Heart right ventricle (tissue), 16 donors: ENCODE data around the gene SLC30A7. TPM values are rescaled to one million over a fixed set of nuclear protein-coding genes. Genes with fewer than 3 reads are reported as not detected.
"Not testable (repeated sequence)": the region's sequence is repeated elsewhere in the genome, so short reads cannot be mapped to it uniquely, and the experiment has no call there.

Experiments used
- ATAC-seq, 8 donors: fragments of 200-7000 bp; cut with Tn5 transposase; one replicate each; pipeline ENCODE4 v1.9.1; 2020; ENCODE audit warnings: mild to moderate bottlenecking in 8 of 8, moderate library complexity in 8 of 8, moderate number of reproducible peaks in 1 of 8
- DNase-seq, 2 donors: peaks; one replicate each; pipeline ENCODE4 v3.0.0-alpha.2; 2020
- H3K27ac ChIP-seq, 10 donors: fragments of 200-600 bp; sonication (generic) in 2 of 10; one replicate each; pipeline versions ENCODE4 v1.5.0 to v1.8.0; 2020 to 2022; ENCODE audit warnings: mild to moderate bottlenecking in 3 of 10
- H3K27me3 ChIP-seq, 7 donors: fragments of 200-600 bp; one replicate each; pipeline ENCODE4 v1.8.0; 2021 to 2022; ENCODE audit warnings: mild to moderate bottlenecking in 2 of 7
- H3K36me3 ChIP-seq, 9 donors: fragments of 200-600 bp; sonication (generic) in 1 of 9; one replicate each; pipeline versions ENCODE4 v1.5.0 to v1.8.0; 2020 to 2022; ENCODE audit warnings: mild to moderate bottlenecking in 2 of 9
- H3K4me1 ChIP-seq, 9 donors: fragments of 200-600 bp; sonication (generic) in 1 of 9; one replicate each; pipeline versions ENCODE4 v1.5.0 to v1.8.0; 2020 to 2022; ENCODE audit warnings: mild to moderate bottlenecking in 4 of 9
- H3K4me3 ChIP-seq, 10 donors: fragments of 200-600 bp; sonication (generic) in 2 of 10; one replicate each; pipeline versions ENCODE4 v1.5.0 to v1.8.0; 2020 to 2022; ENCODE audit warnings: mild to moderate bottlenecking in 7 of 10, moderate library complexity in 2 of 10
- H3K9me3 ChIP-seq, 11 donors: fragments of 200-600 bp in 10 of 11; sonication (generic) in 2 of 11; one replicate each; pipeline versions ENCODE4 v1.5.0 to v1.8.0; 2013 to 2022; ENCODE audit warnings: mild to moderate bottlenecking in 2 of 11, control low read depth in 1 of 11, moderate library complexity in 1 of 11
- CTCF ChIP-seq, 9 donors: fragments of 200-600 bp; sonication (generic) in 2 of 9; IDR thresholded peaks; one replicate each; pipeline versions ENCODE4 v1.5.0 to v1.8.0; 2021 to 2022; ENCODE audit warnings: antibody characterized with exemption in 9 of 9, mild to moderate bottlenecking in 5 of 9, moderate library complexity in 1 of 9
- WGBS, 2 donors: extraction: QIAGEN DNeasy Blood & Tissue Kit; methylation state at CpG; one replicate each; pipeline ENCODE4 v1.1.7; 2013; ENCODE audit warnings: inconsistent platforms in 1 of 2; 5-methylcytosine and 5-hydroxymethylcytosine counted together
- intact Hi-C, 10 donors: fragments of 100-400 bp; cut with DNase I; formaldehyde crosslinking; loops; one replicate each; pipeline versions ENCODE4 v1.11.1 to v1.14.2; 2022
- polyA plus RNA-seq, 2 donors: library from polyadenylated mRNA; stranded (reverse); fragments of 200-250 nt; gene quantifications; one replicate each; pipeline ENCODE4 v1.2.3, GENCODE V29; 2013
- total RNA-seq, 10 donors: library from RNA; stranded (reverse); fragmentation: NEBNext Ultra II Directional in 3 of 10; extraction: Animal tissue kit (Norgen Biotek cat#: 25700) in 3 of 10; gene quantifications; one replicate each; pipeline versions ENCODE4 v1.2.1 to v1.2.4, GENCODE V29; 2021 to 2023
- donor health status: Arrhythmogenic right ventricular cardiomyopathy.
- donor health status: ischemic (EF 13 %, LVEDD 7.1; RV severe dilation, severe dysfunction).
- donor health status: healthy with polysubstance abuse.
- donor health status: DM: no; HTN: yes; CAD: no.
- donor health status: DM: no; HTN: no; CAD: no.
- donor health status: ischemic (EF 25% LVEDD 6.9; RV normal size, moderate dysfunction).
- donor health status: ischemic (EF 25% LVEDD 5.7; RV mildly dilated, moderate dysfunction).
- donor health status: healthy.
- donor health status: DM: yes; HTN: yes; CAD: no.
- donor health status: Ischemic cardiomyopathy.
- donor health status: ischemic (EF 35%, LVEDD 5.7; RV mildly dilated, moderate dysfunction).
- donor health status: nonischemic (EF 11% LVEDD 7.7; RV severe dilation, severe dysfunction).
- donor health status: DM: yes; HTN: yes; CAD: no.
- donor health status: PGD.
- donor health status: ischemic (EF 29% LVEDD 5.4; RV normal size, mild dysfunction).
- donor health status: nonischemic (EF 23%, LVEDD 6.1; RV moderate dilation, normal function).

SLC30A7 gene
- total and polyA plus RNA-seq, 12 donors = 1.7 to 16.2 (median 5.7) TPM

GRCh38 chr1:100950781-100951180, 54.9 kb downstream of the SLC30A7 start:
- WGBS, 2 donors = 49% methylated on average over 4 of the region's 4 CpGs
- intact Hi-C loops = no loop called here

GRCh38 chr1:100952104-100952745, 56.3 kb downstream of the SLC30A7 start:
- intact Hi-C loops = no loop called here
- no peak for DNase-seq
- Histone ChIP-seq H3K4me3 (no peak overlapping the region), H3K4me1 (peaks cover 0 to 24% (median 5%) of the 10 kb centered on the region in 9 donors), H3K27me3 (no peaks in the 10 kb centered on the region), H3K36me3 (peaks cover 0 to 18% (median 5%) of the 10 kb centered on the region in 9 donors), H3K27ac (no peak overlapping the region), H3K9me3 (peaks cover 0 to 12% (median 0%) of the 10 kb centered on the region in 11 donors)
- no peak for ATAC-seq
- WGBS, 2 donors = 96 to 99% methylated on average over 4 of the region's 4 CpGs
- no peak for TF ChIP-seq CTCF (IDR thresholded peaks at IDR 0.05)

More at GRCh38 chr1:100950781-100951180, 54.9 kb downstream of the SLC30A7 start:
- ATAC-seq = no peak
- Histone ChIP-seq H3K36me3 (peaks cover 0 to 18% (median 5%) of the 10 kb centered on the region in 9 donors), H3K27ac (no peak overlapping the region), H3K27me3 (no peaks in the 10 kb centered on the region), H3K4me3 (no peak overlapping the region), H3K9me3 (peaks cover 0 to 18% (median 0%) of the 10 kb centered on the region in 11 donors), H3K4me1 (peaks cover 0 to 24% (median 5%) of the 10 kb centered on the region in 9 donors)
- no peak for DNase-seq
- no peak for TF ChIP-seq CTCF (IDR thresholded peaks at IDR 0.05)

GRCh38 chr1:100952970-100953369, 57.1 kb downstream of the SLC30A7 start:
- H3K4me3 ChIP-seq, intact Hi-C loops, H3K9me3 ChIP-seq, H3K27ac ChIP-seq, ATAC-seq, H3K27me3 ChIP-seq, DNase-seq: not testable (repeated sequence)
- peaks cover 0 to 18% (median 5%) of the 10 kb centered on the region in 9 donors for H3K36me3 ChIP-seq
- H3K4me1 ChIP-seq = peaks cover 0 to 24% (median 5%) of the 10 kb centered on the region in 9 donors
- 89% methylated on average over 1 of the region's 1 CpG for WGBS, 2 donors

- Histone ChIP-seq H3K4me3 (no peak overlapping the region), H3K4me1 (peaks cover 0 to 16% (median 5%) of the 10 kb centered on the region in 9 donors), H3K27me3 (no peaks in the 10 kb centered on the region), H3K36me3 (peaks cover 0 to 18% (median 0%) of the 10 kb centered on the region in 9 donors), H3K27ac (no peak overlapping the region), H3K9me3 (no peaks in the 10 kb centered on the region)
- ATAC-seq (no peak), DNase-seq (no peak)
- intact Hi-C loops = no loop called here
- no peak for TF ChIP-seq CTCF (IDR thresholded peaks at IDR 0.05)
- WGBS, 2 donors = 79 to 84% methylated on average over 2 of the region's 2 CpGs
Observed at GRCh38 chr1:100953960-100954730, 58.3 kb downstream of the SLC30A7 start.
